HTR-8/SVneo (cell line): Measurements from ENCODE around the gene HOMER2.
"Not testable (repeated sequence)": the region's sequence is repeated elsewhere in the genome, so short reads cannot be mapped to it uniquely, and the experiment has no call there.

Experiments
- DNase-seq: peaks from one replicate; pipeline ENCODE4 v3.0.0; 2011; ENCODE audit warnings: low spot score, mixed read lengths; ENCODE audit not compliant: insufficient read length
- FAIRE-seq: peaks from 2 replicates; lab custom pipeline; 2011; peaks lifted over from hg19 to GRCh38; lab: Jason Lieb, UNC

HOMER2 gene

GRCh38 chr15:82952158-82953081 lies at the start of gene HOMER2:
Gene HOMER2, minus strand, starts transcription at chr15:82952720. Its CDS starts 185 bp downstream, at chr15:82952535.
- no peak for FAIRE-seq
- peak; percentile 39 for DNase-seq

- FAIRE-seq, result not testable (repeated sequence)
These were observed 48.1 kb upstream of the HOMER2 start for GRCh38 chr15:83000672-83001031.

DNA sequence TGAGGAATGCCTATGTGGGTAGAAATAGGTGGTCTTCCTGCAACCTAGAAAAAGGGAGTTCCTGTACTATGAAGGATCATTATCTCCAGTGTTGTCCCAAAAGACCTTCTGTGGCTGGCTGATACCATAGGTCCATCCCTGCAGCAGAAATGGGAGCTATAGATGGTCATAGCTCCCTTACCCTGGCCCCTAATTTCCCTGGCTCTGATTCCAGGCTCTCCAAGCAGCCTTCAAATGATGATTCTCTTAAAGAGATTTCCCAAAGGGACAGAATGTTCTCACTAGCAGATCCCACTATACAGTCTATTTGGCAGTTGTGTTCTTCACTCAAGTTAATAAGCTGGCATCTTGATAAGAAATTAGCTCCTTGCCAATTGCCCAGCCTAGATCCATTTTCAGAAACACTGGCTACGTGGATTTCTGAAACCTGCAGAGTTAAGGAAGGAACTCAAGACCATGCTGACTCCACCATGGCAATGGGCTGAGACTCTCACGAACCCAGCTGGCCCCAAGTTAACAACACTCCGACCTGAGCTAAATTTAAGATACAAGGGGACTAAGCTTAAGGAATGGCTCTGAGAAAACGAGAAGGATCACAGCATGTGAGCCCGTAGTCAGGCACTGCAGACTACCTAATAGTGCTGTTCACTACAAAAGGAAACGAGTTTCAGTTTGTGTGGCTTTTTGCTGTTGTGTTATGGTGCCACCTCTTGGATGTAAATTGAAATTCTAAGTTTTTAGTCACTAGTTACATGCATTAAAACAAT lies 47.6 kb upstream of the HOMER2 start:
- DNase-seq, result peak; percentile 47
- no peak for FAIRE-seq

More at GRCh38 chr15:83000672-83001031, 48.1 kb upstream of the HOMER2 start:
- DNase-seq, result not testable (repeated sequence)

- no peak for FAIRE-seq
- no peak for DNase-seq
These were observed 46.9 kb upstream of the HOMER2 start for GRCh38 chr15:82999426-82999825.

DNA sequence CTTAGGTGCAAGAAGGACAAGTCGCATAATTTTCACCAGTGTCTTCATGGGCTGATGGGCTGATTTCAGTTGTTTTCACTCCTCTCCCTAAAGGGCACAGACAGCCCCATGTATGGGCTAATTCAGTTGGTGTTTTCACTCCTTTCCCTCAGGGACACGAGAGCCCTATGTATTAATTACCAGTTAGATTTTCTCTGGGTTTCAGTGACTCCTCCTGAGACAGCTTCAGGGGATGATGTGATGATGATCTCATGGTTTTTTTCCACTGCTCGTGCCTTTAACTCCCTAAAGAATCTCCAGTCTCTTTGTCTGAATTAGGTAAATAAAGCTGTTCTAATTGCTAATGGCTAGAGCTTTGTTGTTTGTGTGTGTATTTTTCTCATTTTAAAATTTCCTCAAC lies 43.4 kb upstream of the HOMER2 start:
- DNase-seq, result no peak
- no peak for FAIRE-seq

DNA sequence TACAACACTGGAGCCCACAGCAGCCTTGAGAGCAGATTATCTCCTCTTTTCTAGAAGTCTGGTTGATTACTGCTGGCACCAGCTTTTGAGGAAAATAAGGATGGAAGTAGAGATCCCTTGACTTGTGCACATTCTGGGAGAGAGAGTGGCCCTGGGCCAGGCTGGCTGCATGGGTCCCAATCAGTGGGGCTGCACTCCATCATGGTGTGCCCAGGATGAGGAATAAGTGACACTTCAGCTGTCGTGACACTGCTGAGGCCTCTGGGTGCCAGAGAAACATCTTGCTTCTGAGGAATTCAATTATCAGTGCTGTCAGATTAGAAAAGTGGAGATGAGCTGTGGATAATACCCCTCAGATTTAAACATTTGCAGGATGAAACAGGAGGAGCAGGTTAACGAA lies 42.6 kb upstream of the HOMER2 start:
- DNase-seq, result no peak
- no peak for FAIRE-seq

DNA sequence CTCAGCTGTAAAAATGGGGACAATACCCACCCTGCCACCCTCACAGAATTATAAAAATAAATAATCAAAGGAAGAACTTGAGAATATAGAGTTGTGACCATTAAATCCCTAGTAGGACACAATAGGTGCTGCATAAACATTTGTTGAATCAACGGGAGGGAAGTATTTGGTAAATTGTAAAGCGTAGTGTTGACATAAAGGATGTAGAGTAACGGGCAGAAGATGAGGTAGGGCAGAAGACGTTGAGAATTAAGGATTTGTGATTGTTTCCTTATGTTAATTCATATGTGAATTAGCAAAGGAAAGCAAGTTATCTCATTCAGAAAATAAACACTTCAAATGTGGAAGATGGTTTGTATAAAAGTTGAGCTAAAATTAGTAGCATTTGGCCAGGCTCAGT lies 40.6 kb upstream of the HOMER2 start:
- DNase-seq, result no peak
- no peak for FAIRE-seq

- FAIRE-seq (no peak), DNase-seq (no peak)
These were observed 40.0 kb upstream of the HOMER2 start for GRCh38 chr15:82992436-82992998.

- FAIRE-seq (no peak), DNase-seq (peak; percentile 22)
These were observed 33.9 kb upstream of the HOMER2 start for GRCh38 chr15:82986442-82986780.

DNA sequence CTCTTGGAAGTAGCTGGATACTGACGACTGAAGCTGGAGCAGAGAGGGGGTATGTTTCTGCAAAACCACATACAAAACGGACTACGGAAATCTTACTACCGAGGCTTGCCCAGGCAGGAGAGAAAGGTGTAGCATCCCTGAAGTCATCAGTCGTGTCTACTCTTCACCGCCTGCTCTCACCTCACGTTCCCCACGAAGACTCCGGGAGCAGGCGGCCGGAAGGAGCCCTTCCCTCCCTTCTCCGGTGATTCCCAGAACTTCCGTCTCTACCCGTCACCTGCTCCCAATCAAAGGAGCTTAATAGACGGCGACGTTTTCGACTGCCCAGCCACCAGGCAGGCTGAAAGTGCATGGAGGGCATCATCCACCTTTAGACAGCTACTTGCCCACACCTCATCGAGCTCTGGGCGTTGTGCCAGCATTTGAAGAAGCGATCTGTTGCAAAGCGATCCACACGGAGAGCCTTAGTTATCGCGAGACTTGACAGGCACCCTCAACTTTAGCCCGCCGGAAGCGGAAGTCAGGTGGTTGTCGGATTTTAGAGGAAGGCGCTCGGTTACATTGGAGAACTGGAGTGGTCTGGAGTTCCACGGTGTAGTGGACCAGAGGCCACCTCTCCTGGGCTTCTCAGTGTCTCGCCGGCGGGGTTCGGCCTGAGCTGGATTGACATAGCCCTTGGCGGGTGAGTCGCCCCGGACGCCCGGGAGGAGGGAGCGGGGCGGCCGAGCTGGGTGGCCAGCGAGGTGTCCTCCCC lies 33.3 kb upstream of the HOMER2 start, which contains the start of gene RAMAC:
TSS of gene RAMAC (plus strand) at position 523 of the 754 bp plus-strand sequence. CDS start 2,809 bp downstream, outside the sequence.
- DNase-seq, result peak; percentile 92
- FAIRE-seq, result peak; percentile 13

DNA sequence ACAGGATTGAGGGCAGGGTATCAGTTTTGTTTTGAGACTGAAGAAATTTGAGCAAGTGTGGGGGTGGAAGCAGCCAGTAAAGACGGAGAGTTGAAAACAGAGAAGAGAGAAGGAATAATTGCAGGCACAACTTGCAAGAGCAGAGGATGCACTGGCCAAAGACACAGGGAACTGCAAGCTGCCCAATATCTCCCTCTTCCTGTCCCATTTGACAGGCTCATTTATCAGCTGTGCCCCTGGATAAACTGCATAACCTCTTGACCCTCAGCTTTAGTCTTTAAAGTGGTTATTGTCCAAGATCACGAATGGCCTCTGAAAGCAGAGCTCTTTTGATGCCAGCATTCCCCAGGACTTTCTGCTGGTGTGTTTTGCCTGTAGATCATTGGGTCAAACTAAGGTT lies 28.5 kb upstream of the HOMER2 start:
- FAIRE-seq (no peak), DNase-seq (no peak)

DNA sequence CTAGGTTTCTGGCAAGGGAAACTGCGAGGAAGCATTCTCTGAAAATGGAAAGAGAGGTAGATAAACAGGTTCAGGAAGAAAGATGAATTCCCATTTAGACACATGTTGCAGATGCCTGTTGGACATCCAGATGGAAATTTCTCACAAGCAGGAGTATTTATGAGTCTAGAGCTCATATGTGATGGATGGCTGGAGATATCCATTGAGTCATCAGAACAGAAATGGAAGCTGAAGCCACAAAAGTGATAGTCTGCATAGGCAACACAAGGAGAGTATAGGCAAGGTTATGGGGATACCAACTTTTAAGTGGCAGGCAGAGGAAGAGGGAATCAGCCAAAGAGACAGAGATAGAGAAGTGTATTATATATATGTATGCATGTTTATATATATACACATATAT lies 27.2 kb upstream of the HOMER2 start:
- no peak for FAIRE-seq
- no peak for DNase-seq

- FAIRE-seq (no peak), DNase-seq (no peak)
These were observed 25.9 kb upstream of the HOMER2 start for GRCh38 chr15:82978438-82978837.

- FAIRE-seq, result no peak
- DNase-seq, result no peak
These were observed 24.6 kb upstream of the HOMER2 start for GRCh38 chr15:82977076-82977475.

DNA sequence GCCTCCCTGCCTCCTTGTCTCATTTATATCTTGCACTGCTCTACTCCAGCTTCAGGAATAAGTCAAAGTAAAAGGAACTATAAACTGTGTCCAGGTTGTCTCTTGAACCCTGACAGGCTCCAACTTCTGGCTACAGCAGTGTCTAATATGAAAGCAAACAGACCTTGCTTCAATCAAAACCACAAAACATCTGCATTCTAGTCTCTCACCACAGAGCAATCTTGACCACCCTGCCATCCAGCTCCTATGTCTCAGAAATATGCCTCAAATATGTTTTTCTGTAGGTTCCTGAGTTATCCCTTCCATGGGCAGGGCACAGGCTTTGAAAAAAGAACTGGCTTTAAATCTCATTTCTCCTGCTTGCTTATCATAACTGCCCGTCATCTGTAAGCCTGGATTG lies 20.5 kb upstream of the HOMER2 start:
- DNase-seq, result no peak
- FAIRE-seq, result no peak

GRCh38 chr15:82971218-82971984 lies 18.9 kb upstream of the HOMER2 start:
- DNase-seq (no peak), FAIRE-seq (no peak)

- no peak for DNase-seq
These were observed 18.2 kb upstream of the HOMER2 start for GRCh38 chr15:82970696-82971095.

DNA sequence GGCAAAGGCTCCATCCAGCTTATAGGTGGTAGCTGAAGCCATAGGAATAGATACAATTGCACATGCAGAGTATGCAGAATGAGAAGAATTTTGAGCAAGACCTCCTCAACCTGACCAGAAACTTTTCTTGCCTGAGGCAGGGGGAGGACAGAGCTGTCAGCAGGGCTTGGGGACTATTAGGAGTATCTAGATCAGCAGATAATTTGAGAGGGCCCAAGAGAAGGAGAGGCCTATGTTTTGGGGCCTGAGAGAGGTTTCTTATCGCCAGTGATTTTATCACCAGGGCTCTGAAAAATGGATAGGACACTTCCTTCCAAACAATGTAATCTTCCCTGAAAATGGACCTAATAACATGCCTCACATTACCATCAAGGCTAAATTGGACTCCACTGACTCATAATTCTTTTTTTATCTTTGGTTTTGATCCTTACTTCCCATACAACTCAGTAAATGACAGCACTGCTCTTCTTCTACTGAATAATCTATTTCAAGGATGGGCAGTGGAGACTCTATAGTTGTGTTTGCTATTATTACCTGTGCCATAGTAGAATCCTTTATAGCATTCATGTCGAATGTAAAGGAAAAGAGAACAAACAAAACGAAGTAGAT lies 17.7 kb upstream of the HOMER2 start:
- FAIRE-seq (no peak), DNase-seq (no peak)

More at GRCh38 chr15:82970696-82971095, 18.2 kb upstream of the HOMER2 start:
- FAIRE-seq, result no peak

DNA sequence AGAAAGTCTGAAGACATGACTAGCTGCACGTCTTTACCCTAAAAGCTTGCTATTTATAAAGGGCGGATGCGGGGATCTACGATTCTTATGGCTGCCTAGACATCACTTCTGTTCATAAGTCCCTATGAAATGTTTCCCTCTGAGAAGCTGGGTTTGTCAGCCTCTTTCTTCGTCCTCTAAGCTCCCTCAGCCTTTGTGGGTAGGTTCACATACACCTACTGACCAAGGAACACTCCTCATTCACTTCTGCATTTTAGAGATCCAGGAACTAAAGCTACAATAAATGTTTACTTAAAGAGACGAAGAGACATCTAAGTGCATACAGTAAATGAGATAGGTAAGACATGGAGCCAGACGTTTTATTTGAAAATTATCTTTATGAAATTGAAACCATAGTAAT lies 16.8 kb upstream of the HOMER2 start:
- no peak for DNase-seq
- no peak for FAIRE-seq
